Glomerular visceral epithelial cell (primary cell): ENCODE results near the gene POLR2J3.
"Not testable (repeated sequence)": the region's sequence is repeated elsewhere in the genome, so short reads cannot be mapped to it uniquely, and the experiment has no call there.

Source experiments
- DNase-seq: peaks from one replicate; pipeline ENCODE4 v3.0.0-alpha.2; 2016; ENCODE audit errors: extremely low spot score

POLR2J3 gene

DNA sequence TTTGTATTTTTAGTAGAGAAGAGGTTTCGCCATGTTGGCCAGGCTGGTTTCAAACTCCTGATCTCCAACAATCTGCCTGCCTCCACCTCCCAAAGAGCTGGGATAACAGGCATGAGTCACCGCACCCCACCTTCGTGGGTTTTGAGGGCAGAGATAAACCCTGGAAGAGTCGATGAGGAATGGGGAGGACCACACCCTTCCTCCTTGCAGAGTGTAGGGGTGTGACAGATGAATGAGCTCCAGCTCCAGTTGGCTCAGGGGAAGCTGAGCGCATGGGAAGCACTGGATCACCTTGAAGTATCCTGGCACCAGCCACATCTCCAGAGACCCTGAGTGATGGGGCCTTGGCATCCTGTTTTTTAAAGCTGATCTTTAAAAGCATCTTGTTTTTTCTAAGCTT, 11.1 kb upstream of the POLR2J3 start:
- DNase-seq, result not testable (repeated sequence)

DNA sequence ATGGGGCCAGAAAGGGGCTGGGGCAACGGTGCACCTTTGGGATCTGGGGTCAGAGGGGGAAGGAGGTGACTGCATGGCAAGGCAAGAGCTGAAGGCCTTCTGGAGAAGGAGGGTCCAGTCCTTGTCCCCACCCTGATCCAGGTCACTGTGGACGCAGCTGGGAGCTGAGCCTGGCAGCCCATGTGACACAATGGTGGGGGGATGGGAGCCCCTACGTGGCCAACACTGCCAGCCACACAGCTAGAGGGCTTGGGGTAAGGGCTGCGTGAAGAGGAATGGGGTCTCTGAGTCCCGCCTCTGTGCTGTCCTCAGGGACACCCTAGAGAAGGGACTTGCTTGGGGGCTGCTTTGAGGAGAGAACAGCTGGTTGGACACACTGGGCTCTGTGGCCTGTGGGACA, 9.3 kb upstream of the POLR2J3 start:
- not testable (repeated sequence) for DNase-seq

DNA sequence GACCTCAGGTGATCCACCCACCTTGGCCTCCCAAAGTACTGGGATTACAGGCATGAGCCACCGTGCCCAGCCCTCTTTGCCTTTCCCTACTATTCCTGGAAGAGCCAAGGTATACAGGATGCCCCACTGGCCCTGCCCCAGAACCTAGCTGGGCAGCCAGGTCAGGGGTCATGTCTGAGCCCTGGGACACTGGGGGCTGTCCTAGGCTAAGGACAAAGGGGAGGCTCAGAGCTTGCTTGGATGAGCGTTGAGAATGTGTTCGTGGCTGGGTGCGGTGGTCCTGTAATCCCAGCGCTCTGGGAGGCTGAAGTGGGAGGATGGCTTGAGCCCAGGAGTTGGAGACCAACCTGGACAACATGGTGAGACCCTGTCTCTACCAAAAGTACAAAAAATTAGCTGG, 6.1 kb upstream of the POLR2J3 start:
- DNase-seq, result not testable (repeated sequence)

DNA sequence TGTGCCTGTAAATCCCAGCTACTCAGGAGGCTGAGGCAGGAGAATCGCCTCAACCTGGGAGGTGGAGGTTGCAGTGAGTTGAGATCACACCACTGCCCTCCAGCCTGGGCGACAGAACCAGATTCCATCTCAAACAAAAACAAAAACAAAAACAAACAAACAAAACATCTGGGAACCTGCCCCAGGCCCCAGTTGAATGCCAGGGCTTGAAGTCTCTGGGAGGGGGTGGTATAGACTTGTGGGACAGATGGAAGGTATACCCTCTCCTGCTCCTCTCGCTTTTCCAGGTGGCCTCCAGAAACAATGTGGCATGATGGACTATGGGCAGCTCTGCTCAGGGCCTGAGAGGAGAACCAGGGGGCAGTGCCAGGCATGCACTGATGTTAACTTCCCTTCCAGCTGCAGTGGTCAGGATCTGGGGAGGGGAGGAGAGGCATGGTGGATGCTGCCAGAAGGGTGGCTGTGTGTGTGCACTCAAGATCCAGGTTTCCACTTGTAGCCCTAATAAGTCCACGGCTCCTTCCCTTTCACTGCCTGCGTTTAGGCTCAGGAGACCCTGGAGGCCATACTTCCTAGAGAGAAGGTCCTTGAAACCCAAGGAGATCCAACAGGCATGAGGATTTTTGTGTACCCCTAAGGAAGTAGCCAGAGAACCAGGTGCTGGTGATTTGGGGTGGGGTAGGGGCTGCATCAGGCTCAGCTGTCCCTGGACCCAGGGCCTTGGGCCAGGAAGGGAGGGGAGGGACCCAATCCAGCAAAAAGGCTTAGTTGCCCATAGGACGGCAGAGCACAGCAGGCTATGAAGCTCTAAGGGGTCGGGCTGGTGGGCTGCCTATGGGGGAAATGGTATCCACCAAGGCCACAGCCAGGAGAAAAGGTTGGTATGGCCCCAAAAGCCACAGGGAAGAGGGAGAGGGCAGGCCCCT, 5.2 kb upstream of the POLR2J3 start:
- not testable (repeated sequence) for DNase-seq

DNA sequence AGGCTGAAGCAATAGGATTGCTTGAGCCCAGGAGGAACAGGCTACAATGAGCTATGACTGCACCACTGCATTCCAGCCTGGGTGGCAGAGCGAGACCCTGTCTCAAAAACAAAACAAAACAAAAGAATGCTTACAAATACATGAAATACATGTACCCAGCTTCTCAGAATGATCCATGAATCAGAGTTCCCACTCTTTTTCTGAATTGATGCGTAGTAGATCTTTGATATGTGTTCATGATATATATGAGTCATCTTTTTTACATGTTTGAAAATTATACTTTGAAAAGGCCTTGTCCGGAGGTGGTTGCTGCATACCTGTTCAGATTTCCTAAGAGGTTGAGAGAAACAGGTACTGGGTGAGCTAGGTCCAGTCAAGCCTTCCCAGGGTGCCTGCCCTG, 4.0 kb upstream of the POLR2J3 start:
- not testable (repeated sequence) for DNase-seq

DNA sequence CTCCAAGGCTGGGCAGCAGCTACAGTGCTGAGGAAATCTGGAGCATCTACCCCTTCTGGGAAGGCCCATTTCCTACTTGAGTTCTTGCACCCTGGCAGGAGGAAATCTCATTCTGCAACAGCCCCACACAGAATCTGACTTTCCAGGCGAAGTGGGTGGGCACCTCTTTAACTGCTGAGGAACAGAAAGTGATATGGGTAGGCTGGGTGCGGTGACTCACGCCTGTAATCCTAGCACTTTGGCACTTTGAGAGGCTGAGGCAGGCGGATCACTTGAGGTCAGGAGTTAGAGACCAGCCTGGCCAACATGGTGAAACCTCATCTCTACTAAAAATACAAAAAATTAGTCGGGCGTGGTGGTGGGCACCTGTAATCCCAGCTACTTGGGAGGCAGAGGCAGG, 2.2 kb upstream of the POLR2J3 start:
- DNase-seq, result not testable (repeated sequence)

DNA sequence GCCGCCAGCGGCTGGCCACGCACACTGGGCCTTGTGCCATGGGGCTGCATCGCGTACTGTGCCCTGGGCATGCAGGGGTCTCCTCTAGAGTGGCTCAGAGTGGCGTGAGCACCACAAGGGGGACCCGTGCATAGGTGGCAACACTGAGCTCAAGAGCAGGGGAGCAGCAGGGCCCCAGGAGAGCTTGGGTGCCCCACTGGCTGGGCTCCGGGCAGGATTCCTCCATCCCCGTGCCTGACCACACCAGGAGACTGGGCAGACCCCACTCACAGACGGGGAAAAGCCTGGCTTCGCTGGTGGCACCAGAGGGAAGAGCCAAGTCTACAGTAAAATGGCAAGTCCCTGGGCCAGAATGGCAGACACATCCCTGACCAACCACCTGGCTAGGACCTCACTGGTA, 3.8 kb downstream of the POLR2J3 start:
- DNase-seq, result not testable (repeated sequence)

DNA sequence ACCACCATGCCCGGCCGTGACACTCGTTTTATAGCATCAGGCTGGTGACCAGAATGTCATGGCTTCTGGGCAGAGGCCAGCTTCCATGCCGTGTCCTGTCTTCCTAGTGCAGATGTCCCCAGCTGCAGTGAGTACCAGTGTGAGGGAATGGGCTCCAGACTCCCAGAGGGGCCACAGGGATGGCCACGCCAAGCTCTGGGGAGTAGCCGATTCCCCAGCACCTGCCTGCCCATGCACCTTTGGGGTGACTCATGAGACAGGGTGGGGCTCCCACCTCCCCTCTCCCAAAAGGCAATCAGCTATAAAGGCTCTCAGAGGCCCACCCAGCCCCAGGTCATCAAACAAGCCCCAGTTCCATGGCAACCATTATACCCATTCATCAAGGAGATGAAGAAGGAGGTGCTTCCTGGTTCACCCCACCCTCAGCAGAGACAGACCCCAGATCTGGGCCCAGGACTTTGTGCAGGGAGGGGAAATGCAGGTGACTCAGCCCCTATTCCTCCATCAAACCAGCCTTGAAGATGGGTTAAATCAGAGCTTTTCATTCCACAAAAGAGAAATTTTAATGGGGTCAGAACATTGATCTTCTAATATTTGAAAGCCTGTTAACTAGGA, 21.5 kb downstream of the POLR2J3 start, which contains the start of gene SPDYE2:
SPDYE2 (plus strand) TSS at position 419 of the 615 bp plus-strand sequence. CDS start 2,030 bp downstream, outside the sequence.
- not testable (repeated sequence) for DNase-seq

DNA sequence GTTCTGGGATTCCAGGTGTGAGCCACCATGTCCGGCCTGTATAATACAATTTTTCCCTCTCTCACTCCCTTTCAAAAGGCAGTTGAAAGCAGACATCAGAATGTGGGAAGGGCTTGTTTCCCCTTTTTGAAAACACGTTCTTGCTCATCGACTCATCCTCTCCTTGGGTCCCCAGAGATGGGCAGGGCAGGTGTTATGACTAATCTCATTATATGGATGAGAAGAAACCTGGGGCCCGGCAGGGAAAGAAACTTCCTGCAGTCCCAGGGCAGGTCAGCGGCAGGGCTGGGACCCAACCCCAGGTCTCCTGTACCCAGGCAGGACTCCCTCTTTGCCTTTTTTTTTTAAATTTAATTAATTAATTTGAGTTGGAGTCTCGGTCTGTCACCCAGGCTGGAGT, 26.0 kb downstream of the POLR2J3 start:
- not testable (repeated sequence) for DNase-seq

DNA sequence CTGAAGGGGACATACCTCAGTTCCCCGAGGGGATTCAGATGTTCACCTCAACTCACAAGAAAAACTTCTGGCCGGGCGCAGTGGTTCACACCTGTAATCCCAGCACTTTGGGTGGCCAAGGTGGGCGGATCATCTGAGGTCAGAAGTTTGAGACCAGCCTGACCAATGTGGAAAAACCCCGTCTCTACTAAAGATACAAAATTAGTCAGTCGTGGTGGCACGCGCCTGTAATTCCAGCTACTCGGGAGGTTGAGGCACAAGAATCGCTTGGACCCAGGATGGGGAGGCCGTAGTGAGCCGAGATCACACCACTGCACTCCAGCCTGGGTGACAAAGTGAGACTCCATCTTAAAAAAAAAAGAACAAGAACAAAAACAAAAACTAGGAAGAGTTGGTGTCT, 27.1 kb downstream of the POLR2J3 start:
- not testable (repeated sequence) for DNase-seq

DNA sequence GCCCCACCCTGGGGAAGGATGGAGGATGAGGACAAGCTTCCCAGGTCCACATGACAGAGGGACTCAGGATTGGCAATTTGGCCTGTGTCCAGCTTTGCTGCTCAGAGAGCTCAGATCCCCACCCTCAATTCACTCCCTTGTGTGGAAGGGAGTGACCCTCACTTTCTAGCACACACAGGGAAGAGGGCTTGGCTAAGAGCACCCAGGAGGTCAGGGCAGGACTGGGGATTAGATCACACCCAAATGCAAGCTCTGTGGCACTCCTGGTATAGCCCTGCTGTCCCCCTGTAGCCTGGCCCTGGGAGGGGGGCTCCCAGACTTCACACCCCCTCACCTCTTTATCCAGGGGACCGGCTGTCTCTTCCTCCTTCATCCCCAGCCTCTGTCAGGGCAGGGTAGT, 28.0 kb downstream of the POLR2J3 start:
- not testable (repeated sequence) for DNase-seq

DNA sequence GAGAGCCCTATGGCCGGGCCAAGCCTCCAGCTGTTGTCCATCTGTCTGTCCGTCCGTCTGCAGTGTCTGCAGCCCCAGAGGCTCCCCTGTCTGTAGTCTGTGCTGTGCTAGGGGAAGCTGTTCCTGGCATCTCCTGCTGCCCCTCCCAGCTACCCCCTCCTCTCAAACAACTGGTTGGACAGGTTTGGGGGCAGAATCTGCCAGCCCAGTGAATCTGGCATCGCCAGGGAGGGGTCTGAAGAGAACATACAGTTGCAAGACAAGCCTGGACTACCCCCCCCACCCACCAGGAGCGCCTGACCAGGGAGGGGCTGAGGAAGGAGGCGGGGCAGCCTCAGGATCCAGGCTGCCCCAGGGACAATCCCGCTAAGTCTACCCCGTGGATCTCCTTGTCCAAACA, 28.8 kb downstream of the POLR2J3 start, which contains the start of gene UPK3BL2:
UPK3BL2 (minus strand) TSS at position 101 of the 400 bp plus-strand sequence; CDS start at position 41, 60 bp downstream.
- not testable (repeated sequence) for DNase-seq

DNA sequence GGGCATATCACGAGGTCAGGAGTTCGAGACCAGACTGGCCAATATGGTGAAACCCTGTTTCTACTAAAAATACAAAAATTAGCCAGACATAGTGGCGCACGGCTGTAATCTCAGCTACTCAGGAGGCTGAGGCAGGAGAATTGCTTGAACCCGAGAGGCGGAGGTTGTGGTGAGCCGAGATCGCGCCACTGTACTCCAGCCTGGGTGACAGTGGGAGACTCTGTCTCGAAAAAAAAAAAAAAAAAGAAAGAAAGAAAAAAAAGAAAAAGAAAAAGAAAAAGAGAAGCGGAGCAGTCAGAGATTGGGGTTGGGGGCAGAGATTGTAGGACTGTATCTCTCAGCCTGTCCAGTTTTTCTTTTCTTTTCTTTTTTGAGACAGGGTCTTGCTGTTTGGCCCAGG, 29.6 kb downstream of the POLR2J3 start:
- not testable (repeated sequence) for DNase-seq

DNA sequence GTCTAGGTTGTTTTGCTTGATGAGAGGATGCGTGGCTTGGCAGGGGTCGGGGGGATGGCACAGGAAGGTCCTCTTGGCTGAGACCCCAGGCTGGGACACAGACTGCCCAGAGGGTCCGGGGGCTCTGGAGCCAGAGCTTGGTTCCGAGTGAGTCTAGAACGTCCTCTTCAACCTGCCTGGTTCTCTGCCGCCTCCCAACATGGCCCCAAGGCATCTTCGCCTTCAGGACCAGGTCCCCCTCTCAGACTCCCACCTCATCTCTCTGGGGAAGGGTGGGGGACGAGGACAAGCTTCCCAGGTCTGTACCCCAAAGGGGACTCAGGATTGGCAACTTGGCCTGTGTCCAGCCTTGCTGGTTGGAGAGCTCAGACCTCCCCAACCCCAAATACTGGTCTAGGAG, 30.3 kb downstream of the POLR2J3 start:
- not testable (repeated sequence) for DNase-seq

DNA sequence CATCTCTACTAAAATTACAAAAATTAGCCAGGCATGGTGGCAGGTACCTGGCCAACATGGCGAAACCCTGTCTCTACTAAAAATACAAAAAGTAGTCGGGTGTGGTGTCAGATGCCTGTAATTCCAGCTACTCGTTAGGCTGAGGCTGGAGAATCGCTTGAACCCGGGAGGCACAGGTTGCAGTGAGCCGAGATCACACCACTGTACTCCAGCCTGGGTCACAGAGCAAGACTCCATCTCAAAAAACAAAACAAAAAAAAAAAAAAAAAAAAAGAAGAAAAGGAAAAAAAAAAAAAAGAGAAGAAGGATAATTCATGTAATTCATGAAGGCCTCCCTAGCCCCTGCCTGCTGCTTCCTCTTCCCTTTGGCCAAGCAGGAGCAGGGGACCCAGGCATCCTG, 31.8 kb downstream of the POLR2J3 start:
- DNase-seq, result not testable (repeated sequence)

DNA sequence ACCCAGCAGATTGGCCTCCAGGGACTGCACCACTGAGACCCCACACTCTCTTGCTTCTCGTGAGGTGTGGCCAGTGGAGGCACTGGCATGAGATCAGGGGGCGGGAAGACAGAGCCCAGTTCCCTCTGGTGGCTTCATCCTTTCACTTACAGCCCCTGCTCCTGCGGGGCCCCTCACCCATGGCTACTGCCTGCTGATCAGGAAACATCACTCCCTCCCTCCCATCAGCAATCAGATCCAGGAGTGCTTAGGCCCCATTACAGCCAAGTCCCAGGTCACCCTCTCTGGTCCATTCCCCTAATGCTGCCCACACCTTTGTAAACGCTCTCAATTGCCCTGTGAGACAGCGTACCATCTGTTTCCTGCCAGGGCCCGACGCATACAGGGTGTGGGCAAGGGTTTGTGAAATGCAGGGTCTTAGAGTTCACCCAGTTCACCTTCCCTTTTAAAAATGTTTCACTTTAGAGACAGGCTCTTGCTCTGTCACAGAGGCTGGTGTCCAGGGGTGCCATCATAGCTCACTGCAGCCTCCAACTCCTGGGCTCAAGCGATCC, 37.2 kb downstream of the POLR2J3 start:
- not testable (repeated sequence) for DNase-seq

DNA sequence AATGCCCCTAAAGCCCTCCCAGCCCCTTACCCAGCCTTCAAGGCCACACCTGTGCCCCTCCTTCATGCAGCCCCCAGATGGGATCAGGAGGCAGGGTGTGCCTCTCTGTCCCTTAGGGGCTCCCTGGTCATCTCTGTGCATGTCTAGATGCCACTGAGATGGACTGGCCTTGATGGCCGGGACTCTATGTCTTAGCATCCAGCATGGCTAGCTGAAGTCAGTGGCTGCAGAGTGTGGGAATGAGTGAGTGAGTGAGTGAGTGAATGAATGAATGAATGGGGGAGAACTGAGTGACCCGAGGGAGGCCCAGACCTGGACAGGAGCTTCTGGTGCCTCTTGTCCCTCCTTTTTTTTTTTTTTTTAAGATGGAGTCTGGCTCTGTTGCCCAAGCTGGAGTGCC, 40.3 kb downstream of the POLR2J3 start:
- not testable (repeated sequence) for DNase-seq

DNA sequence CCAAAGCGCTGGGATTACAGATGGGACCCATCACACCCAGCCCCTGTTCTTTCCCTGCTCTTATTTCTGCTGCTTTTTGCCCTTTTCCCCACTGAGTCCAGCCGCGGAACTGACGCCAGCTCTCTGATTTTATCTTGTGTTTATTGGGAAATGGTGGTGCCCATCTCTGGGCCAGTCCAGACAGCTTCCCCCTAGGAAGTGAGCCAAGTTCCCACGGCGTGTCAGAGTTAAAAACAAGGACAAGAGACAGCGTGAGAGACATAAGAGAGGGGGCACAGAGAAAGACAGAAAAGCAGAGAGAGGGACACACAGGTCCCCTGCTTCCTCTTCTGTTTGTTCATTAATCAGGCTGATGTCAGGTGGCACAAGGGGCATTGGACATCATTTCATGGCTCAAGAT, 40.8 kb downstream of the POLR2J3 start:
- DNase-seq, result not testable (repeated sequence)

DNA sequence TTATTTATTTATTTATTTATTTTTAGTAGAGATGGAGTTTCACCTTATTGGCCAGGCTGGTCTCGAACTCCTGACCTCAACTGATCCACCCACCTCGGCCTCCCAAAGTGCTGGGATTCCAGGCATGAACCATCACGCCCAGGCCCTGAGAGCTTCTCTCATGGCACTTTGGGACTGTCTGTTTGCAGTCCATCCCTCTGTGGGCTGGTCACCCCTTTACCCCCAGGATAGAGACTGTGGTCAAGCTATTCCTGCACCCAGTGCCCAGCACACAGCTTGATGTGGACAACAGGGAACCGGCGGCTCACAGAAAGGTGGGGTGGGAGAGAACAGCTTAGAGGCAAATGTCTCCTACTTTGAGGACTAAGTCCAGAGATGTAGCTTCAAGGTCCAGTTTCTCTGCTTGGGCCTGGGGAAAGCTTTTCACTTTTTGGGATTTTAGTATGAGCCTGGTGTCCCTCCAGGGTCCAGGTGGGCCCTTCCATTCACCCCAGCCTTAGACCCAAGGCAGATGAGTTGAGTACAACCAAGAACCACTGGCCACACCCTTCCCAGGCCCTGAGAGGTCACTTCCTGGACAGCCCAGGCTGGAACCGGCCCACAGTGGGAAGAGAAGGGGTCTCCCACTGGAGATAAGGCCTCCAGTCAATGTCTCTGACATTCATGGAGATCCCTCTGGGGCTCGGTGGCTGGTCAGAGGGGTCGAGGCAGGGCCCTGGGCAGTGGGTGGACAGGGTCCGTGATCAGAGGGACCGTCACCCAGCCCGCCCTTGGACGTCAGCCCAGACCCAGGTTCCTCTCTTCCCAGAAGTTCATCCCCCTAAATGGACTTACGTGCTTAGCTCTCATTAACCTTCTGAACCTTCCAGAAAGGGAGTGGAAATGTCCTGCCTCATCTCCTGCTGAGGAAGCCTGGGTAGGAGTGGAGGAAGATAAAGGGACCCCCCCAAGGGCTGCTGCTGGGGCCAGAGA, 44.3 kb downstream of the POLR2J3 start:
- not testable (repeated sequence) for DNase-seq

DNA sequence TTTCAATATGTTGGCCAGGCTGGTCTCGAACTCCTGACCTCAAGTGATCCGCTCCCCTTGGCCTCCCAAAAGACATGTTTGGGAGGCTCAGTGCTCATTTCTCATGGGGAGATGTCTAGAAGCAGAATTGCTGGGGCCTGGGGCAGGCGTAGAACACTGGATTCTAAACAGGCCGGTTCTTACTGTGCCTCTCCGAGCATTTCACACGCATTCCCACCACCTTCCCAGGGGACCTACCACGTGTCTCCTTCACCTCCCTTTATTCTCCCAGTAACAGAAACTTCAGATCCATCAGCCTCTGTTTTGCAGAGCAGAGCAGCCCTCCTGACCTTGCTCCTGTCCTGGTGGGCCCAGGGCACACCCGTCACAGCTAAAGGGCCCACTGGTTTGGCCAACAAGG, 45.2 kb downstream of the POLR2J3 start:
- not testable (repeated sequence) for DNase-seq

DNA sequence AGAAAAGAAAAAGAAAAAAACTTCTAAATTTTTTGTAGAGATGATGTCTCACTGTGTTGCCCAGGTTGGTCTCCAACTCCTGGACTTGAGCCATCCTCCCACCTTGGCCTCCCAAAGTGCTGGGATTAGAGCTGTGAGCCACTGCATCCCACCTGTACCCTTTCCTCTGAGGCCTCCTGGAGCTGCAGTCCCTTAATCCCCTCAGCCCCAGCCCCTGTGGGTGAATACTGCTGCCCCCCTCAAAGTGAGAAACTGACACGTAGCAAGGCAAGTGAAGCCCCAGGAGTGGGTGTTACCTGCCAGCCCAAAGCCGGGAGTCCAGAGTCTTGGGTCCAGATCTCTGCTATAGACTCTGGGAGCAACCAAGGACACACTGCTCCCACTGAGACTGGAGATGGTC, 47.6 kb downstream of the POLR2J3 start:
- DNase-seq, result not testable (repeated sequence)
